GM18868 (cell line): ENCODE data around the gene FHAD1.

Source experiments
- ATAC-seq: cut with Tn5 transposase; IDR thresholded peaks from one replicate; pipeline ENCODE4 v1.9.1; 2021; ENCODE audit warnings: mild to moderate bottlenecking, moderate library complexity; ENCODE audit not compliant: unreplicated experiment

The FHAD1 gene

GRCh38 chr1:15324869-15325335 is 77.9 kb downstream of the FHAD1 start:
- no peak for ATAC-seq

DNA sequence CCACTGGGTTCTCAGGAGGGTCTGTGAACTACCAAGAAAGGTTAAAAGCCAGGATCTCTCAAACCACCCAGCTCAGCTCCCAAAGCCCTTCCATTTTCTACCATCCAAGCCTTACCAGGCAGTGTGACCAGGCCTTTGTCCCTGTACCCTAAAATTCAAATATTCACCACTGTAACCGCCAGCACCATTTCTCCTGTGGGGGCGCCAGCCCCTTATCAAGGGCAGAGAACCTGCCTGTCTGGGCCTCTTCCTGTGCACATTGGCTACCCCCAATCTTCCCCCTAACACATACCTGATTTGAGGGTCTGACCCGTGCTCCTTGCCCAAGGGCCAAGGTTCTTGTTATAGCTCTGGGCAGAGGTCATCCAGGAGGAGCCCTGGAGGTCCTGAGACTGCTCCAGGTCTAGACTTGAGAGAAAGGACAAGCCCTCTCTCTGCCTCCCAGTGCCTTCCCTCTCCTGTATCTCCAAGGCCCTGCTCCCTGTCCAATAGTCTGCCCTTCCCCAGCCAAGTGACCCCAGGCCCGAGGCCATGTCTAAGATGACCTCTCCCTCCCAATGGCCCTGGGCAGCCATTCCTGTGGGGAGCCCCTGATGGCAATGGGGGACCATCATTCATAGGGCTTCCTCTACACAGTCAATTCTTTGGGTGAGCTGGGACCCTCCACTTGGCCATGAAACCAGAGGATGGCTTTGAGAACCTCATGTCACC is 78.5 kb downstream of the FHAD1 start:
- no peak for ATAC-seq

GRCh38 chr1:15326691-15327588 is 79.9 kb downstream of the FHAD1 start:
- ATAC-seq, result no peak

GRCh38 chr1:15328351-15329103 is 81.5 kb downstream of the FHAD1 start:
- ATAC-seq, result no peak

DNA sequence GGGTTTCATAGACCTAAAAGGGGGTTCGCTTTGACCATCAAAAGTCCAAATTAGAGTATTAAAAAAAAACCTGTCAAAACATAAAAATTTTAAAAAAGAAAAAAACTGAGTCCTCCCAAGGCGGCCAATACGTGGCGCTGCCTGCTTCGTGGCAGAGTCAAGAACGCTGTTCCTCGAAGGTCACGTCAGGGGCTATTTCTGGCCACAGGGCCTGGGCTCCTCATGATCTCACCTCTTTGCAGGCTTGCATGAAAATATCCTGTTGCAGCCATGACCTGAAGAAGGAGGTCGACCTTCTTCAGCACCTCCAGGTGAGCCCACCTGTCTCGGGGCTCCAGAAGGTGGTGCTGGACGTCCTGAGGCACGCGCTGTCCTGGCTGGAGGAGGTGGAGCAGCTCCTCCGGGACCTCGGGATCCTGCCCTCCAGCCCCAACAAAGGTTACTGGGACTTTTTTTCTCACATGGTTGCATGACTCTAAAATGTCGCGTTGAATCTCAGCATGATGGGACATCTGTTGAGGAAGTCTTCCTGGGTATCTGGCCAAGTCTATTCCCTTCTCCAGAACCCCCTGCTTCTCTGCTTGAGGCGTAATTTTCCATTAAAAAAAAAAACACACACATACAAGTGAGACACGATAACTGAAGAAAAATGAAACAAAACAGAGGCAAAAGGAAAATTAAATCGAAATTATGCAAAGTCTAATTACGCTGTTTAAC is 82.2 kb downstream of the FHAD1 start:
- no peak for ATAC-seq

DNA sequence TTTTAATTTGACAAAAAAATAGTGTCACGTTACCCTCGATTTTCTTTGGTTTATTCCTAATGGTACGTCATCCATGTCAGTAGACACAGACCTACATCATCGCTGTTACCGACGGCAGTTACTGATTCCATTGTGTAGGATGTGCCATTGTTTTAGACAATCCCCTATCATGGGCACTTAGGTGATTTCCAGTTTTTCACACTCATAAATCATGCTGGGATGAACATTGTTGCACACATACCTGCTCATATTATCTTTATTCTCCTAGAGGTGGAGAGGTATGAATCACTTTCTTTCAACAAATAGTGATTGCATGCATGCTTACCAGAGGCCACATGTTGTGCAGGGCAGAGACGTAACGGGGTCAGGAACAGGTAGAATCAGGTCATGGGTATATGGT is 83.0 kb downstream of the FHAD1 start:
- no peak for ATAC-seq

DNA sequence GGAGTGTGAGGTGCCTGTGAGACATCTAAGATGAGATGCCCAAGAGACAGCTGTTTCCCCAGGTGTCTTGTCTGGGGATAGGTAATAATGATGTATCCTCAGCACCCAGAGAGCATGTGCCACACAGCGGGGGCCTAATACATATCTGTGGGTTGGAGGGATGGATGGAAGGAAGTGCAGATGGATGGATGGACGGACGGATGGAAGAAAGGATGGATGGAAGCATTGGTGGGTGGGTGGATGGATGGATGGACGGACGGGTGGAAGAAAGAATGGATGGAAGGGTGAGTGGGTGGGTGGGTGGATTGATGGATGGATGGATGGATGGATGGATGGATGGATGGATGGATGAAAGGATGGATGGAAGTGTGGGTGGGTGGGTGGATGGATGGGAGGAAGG is 84.2 kb downstream of the FHAD1 start:
- no peak for ATAC-seq

DNA sequence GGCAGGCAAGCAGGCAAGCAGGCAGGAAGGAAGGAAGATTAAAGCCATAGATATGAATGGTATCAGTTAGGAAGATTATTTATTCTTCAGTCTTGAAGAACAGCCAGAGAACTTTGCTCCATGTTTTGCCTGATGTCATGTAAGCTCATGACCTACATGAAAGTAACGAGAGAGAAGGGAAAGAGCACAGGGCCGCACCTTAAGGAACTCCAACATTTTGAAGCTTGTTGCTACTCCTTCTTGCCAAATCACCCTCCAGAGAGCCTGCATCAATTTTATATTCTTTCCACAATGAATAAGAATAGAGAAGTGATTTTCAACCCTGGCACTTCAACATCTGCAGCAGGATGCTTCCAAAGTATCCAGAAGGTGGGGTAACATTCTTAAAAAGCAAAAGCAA is 84.7 kb downstream of the FHAD1 start:
- ATAC-seq, result no peak

DNA sequence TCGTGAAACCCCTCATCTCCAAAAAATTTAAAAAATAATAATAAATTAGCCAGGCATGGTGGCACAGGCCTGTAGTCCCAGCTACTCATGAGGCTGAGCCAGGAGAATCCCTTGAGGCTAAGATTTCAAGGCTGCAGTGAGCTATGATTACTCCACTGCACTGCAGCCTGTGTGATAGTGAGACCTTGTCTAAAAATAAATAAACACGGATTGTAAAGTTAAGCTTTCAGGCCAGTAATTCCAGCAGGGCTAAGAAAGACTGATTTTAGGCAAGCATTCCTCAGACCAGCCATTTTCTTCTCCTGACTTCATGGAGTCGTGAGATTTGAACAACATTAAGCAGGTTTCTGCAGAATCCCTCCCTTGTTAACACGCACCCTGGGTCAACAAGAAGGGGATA is 85.5 kb downstream of the FHAD1 start:
- ATAC-seq, result no peak

GRCh38 chr1:15332952-15333715 is 86.1 kb downstream of the FHAD1 start:
- ATAC-seq, result no peak

DNA sequence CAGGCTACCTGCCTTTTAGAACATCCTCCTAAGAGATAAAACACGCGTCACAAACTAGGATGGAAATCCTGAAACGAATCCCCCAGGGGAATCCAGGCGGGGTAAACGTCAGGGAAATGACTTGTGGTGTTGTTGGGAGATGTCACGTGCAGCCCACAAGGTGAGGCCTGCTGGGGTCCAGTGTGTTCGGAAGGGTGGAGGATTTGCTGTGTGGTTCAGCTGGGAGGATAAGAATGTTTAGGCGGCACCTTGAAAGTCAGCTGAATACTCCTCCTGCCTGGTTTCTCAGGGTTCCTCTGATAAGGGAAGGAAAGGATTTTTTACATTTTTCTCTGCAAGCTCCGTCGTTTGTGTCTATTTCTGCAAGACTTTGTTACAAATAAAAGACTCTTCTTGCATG is 88.0 kb downstream of the FHAD1 start:
- ATAC-seq, result no peak

DNA sequence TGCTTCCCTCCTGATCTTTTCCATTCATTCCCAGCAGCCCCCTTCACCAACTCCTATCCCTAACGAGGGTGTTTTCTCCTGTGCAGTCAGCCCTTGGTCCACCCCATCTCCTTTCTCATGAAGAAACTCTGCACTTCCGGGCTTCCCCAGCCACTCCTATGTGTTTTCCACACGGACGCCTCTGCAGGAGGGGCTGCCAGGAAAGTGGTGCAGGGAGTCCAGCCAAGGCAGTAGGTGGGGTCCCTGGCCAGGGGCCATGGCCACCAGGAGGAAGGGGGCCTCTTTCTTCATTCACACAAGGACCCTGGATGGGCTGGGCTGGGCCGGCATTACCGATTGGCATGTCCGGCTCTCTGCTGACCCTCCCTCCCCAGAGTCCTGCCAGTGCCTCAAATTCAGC is 89.8 kb downstream of the FHAD1 start:
- no peak for ATAC-seq

- no peak for ATAC-seq
Measured at GRCh38 chr1:15337656-15338402, 90.8 kb downstream of the FHAD1 start.

- ATAC-seq, result no peak
Measured at GRCh38 chr1:15339570-15339969, 92.5 kb downstream of the FHAD1 start.

DNA sequence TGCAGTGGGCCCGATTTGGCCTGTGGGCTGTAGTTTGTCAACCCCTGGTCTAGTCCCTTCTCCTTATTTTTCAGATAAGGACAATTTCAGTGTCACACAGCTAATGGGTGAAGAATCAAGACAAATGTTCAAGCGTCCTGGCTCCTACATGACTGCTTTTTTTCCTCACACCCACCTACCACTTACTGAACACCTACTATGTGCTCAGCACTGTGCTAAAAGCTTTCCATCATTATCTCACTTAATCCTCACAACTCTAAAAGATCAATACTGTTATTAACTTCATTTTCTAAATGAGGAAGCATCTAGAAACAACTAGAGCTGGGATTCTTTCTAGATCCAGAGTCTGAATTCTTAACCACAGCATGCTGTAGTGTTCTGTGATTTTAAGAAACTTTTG is 94.2 kb downstream of the FHAD1 start:
- no peak for ATAC-seq

- ATAC-seq, result no peak
Measured at GRCh38 chr1:15341634-15342407, 94.8 kb downstream of the FHAD1 start.

DNA sequence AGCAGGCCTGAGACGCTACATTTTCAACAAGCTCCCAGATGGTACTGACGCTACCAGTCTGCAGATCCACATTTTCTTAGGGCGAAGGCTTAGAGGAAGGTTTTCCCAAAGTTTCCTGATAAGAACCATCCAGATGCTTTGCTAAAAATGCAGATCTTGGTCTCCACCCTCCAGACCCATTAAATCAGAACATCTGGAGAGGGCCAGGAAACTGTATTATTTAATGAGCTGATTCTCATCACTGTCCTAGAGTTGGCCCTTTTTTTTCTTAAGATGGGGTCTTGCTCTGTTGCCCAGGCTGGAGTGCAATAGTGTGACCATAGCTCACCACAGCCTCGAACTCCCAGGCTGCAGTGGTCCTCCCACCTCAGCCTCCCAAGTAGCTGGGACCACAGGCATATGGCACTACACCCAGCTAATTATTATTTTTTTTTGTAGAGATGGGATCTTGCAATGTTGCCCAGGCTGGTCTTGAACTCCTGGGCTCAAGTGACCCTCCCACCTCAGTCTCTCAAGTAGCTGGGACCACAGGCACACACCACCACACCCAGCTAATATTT is 95.5 kb downstream of the FHAD1 start:
- ATAC-seq, result no peak

GRCh38 chr1:15343099-15343498 is 96.1 kb downstream of the FHAD1 start:
- no peak for ATAC-seq
